HG02763 (cell line): ENCODE data around the gene APBB1.

Experiments used
- ATAC-seq: cut with Tn5 transposase; IDR thresholded peaks from one replicate; pipeline ENCODE4 v1.9.1; 2021; ENCODE audit warnings: mild to moderate bottlenecking, moderate library complexity; ENCODE audit not compliant: unreplicated experiment

The APBB1 gene

DNA sequence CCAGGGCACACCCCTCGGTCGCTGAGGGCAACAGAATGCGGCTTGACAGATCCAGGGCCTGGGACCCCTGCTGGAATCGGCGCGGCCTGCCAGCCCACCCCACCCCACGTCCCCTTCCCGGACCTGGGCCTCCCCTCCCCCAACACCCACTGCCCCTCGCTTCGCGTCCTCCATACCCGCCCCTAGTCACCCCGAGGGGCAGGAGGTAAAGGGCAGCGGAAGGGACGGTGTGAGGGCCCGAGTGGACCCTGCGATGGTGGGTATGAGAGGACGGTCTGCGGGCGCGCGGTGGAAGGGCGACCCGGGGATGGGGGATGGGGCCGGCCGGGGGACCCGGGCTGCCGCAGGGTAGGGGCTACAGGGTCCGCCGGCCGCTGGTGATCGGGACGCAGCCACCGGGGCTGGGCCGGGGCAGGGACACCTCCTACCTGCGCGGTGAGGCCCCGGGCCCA, 311 bp downstream of the APBB1 start:
- ATAC-seq = no peak

DNA sequence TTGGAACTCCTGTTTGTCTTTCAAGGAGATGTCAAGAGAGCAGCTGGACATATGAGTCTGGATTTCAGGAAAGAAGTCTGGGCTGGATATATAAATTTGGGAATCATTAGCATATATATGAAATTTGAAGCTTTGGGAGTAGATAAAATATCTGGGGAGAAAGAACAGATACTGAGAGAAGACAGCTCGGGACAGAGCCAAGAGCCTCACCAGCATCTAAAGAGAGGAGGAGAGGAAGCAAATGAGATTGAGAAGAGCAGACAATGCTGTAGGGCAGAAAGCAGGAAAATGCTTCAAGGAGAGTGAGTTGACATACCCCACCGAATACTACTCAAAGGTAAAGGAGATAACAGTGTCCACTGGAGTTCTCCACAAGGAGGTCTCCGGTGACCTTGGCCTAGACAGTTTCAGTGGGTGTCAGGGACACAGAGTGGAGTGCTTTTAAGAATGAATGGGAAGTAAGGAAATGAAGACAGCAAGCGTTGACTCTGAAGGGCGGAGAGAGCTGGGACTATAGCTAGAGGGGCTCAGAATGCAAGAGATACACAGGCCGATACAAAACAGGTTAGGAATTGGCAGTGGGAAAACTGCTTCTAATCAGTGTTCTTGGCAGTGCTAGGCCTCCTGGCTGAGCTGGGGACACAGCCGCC, 862 bp downstream of the APBB1 start:
- ATAC-seq = no peak

DNA sequence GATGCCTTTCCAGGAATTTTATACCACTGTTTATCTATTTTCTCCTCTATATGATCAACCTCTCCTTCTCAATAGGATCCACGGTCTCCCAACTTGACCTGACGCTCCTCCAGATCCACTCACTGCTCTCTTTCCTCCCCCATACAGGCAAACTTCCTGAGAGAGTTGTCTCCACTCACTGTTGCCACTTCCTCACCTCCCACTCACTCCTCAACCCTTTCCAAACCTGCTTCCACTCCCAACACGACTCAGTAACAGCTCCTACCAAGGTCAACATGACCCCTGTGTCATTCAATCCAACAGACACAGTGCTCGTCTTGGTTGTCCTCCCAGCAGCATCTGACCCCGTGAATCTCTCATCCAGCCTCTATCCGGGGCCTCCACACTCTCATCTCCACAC, 3.1 kb downstream of the APBB1 start:
- ATAC-seq = no peak

DNA sequence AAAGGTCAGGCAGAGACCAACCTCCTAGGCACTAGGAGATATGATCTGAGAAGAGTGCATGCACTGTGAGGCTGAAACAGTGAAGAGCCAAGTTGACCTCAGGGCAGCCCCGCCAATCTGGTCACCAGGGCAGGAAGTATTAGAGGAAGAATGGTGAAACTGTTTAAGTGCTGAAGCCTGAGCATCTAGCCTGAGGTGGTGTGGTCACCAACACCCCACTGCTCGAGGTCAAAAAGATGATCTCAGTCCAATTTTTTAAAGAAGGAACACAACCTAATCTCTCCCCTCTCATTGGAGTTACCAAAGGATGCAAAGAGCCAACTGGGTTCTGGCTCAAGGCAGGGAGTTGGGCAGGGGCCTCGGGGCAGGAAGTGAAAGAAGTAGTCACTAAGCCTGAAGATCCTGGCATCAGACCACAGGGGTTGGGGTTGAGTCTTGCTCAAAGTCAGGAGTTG, 4.0 kb downstream of the APBB1 start:
- ATAC-seq = no peak

DNA sequence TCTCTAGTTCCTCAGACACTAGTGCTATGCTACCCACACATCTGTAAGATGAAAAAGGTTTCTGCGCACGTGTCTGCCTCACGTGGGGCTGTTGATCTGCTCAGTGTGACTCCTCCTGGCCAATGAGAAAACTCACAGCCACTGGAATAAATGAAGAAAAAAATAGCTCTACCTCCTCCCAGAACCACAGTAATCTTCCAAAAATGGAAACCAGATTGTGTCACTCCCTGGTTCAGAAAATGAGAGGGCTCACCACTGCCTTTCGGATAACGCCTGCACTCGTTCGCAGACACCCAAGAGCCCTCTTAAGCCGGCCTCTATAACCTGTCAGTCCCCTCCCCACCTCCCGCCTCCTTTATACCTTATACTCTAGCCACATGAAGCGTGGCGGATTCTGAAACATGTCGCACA, 5.1 kb downstream of the APBB1 start:
- no peak for ATAC-seq

DNA sequence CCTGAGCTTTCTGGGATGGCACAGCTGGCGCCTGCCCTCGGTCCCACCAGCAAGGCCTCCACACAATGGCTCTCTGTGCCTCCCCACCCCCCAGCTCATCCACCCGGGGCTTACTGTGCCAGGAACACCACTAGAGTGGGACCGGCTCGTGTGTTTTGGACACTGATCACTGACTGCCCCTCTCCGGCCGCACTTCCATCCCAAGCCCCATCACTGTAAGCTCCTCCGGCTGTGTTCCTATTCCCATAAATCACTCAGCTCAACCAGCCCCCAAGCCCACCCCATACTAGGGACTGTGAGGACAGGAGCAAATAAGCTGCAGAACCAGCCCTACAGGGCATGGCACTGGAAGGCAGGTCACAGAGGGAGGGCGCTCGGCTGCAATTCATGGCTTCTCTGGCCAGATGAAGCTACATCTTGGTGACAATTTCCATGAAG, 7.3 kb downstream of the APBB1 start:
- ATAC-seq = no peak

DNA sequence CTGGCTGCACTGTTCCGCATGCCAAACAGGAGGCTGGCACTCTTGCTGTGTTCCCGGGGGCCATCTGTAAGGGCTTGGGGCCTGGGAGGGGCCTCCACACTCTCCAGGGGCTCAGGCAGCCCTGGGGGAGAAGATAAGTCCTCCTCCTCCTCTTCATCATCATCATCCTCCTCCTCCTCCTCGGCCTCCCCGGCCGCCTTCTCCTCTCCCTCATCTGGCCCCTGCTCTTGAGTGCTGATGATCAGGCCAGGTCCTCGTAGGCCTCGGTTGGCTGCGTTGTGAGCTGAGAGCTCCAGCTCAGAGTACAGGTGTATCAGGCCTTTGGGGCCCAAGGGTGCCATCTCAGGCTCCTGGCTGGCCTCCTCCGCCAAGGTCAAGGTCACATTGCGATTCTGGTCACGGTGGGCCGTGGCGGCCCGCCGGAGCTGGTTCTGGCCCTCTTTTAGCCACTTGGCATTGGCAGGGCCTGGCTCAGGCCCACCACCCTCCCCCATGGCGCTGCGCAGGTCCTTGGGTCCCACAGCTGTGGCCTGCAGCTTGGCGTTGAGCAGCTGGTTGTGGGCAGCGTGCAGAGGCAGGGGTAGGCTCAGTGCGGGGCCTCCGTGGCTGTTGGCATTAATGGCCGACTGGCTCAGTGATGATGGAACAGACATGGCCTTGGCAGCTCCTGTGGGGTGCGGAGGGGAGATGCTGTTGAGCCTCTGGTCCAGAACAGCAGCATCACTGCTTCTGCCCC, 8.0 kb downstream of the APBB1 start:
- ATAC-seq = no peak

DNA sequence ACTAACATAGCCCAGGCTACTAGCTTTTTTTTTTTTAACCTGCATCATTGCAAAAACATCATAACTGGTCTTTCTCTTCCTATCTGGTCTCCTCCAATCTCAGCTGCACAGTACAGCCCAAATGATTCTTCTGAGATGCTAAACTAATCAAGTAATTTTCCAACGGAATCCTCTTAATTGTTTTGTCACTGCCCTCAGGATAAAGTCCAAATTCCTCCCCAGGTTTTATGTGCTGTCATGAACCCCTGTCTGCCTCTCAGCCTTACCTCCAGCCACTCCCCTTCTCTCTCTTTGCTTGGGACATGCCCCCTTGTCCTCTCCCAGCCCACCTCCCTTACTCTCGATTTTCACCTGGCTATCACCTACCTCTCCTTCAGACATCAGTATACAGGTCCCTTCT, 12.5 kb downstream of the APBB1 start:
- ATAC-seq = no peak

DNA sequence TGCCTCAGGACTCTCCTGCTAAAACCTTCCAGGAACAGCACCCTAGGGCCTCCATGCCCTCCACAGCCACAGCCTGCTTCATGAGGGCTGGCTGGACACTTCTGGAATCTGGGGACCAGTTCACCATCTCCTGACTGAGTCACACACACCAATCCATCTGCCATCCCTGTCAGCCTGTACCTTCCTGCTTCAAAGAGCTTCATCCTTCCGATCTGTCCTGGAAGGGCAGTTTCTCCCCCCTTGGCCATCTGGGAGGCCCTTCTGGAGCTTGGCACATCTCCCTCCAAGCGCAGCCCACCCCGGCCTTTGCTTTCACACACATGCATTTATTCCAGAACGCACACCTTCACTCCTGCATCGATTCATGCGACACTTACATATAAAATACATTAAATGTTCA, 13.0 kb downstream of the APBB1 start:
- ATAC-seq = no peak

DNA sequence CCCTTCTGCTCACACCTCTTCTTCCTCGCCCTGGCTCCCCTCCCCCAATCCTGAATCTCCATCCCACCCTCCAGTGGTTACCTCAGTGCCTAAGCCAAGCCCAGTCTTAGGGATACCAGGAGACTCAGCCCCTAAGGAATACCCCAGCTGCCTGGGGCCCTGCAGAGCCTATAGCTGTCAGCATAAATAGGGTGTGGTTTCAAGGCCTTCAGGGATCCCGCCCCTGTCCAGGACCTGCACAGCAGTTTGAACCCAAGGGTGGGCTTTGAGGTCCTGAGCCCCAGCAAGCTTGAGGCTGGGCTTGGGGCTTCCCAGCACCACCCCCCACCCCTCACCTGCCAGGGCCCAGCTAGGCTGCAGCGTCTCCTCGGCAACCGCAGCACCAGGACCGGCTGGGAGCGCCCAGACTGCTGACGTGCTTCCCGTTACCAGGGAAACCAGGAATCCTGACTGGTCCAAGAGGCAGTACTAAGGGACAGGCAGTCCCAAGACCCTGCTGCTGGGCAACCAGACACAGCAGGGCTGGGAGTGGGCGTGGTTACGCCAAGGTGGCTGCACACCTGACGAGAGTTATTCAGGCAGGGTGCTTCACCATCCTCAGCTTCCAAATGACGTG, 13.7 kb downstream of the APBB1 start:
- no peak for ATAC-seq

DNA sequence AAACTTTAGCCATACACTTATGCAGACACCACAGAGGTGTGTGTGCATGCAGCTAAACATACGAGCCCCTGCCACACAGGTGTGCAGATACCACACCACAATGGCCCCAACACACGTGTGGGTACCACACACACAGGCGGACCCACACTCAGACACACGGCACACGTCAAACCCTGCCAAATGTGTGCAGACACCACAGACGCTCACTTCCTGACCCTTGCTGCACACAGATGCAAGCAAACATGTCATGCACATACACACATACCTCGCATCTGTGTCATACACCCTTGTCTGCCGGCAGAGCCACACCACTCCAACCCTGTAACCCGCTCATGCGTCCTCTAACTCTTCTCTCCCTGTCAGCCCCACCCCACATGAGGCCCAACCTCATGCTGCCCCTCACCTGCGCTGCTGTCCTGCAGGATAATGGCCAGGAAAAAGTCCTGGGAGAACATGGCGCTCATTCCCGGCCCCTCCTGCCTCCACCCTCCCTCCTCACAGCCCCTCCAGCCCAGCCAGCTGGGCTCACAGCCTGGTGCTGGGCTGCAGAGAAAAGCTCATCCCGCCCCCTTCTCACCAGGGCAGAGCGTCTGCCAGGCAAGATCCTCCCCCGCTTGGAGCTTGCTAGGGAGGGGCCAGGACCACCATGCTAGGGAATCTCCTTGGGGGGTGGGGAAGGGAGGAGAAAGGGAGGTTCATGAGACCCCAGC, 14.4 kb downstream of the APBB1 start:
- ATAC-seq = no peak

DNA sequence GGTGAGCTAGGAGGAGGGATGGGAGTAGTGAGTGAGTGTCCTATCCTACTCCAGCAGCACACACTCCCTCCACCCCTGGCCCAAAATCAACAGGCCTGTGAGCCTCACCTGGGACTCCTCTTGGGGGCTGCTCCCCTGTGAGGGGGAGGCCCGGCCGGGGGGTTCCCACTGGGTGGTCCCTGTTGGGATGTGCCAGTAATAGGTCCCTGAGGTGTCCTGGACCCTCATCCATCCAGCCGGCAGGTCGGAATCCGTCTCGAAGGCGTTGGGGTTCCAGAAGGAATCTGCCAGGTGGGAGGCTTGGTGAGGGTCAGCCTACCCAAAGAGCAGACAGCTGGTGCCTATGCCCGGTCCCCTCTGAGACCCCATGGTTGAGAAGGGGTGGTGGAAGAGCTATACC, 15.4 kb downstream of the APBB1 start:
- ATAC-seq = no peak

DNA sequence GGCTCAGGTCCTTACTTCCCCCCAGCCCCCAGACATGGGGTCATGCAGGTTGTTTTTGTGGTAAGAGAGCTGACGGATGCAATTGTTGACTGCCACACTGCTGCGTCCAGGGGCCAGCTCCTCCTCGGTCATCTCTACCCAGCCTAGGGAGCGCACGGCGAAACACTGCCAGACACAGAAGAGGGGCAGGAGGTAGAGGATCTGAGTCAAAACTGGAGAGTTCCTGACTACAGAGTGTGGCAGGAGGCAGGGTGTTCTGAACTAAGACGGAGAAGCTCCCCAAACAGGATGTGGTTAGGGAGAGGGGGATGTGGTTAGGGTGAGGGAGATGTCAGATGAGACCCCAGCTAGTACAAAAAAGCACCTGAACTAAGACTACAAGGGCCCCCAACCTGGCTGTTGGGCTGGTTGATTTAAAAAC, 16.3 kb downstream of the APBB1 start:
- peak; percentile 91 for ATAC-seq

DNA sequence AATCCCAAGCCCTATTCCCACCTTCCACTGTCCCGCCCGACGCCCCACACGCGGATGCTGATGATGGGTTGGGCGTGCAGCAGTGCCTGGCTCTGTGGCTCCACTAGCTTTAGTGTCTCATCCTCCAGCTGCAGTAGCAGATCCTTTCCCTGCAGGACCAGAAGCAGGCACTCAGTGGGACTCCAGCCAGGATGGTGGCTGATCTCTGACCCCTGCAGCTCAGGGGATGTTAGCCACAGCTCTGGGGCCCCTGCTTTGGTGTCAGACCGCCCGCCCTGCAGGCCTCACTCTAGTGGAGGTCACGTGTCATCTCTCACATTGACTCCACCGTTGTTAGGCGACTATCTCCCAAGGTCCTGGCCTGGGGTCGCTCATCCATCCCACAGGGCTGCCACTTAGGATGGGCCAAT, 16.8 kb downstream of the APBB1 start:
- ATAC-seq = peak; percentile 39

DNA sequence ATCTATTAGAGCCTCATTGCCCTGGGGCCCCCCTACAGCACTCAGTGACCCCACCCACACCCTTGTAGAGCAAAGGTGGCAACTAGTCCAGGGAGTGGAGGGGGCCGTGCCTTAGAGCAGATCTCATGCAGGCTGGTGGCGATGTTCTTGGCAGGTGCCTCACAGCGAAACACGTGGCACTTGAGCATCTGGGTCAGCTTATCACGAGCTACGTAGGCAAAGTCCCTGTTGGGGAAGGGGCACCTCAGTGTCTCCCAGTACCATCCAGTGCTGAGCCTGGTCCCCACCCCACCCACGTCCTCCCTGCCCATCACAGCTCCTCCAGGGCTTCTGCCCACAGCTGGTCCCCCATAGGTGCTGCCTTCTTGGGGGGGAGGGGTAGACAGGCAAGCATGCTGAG, 17.4 kb downstream of the APBB1 start:
- no peak for ATAC-seq

DNA sequence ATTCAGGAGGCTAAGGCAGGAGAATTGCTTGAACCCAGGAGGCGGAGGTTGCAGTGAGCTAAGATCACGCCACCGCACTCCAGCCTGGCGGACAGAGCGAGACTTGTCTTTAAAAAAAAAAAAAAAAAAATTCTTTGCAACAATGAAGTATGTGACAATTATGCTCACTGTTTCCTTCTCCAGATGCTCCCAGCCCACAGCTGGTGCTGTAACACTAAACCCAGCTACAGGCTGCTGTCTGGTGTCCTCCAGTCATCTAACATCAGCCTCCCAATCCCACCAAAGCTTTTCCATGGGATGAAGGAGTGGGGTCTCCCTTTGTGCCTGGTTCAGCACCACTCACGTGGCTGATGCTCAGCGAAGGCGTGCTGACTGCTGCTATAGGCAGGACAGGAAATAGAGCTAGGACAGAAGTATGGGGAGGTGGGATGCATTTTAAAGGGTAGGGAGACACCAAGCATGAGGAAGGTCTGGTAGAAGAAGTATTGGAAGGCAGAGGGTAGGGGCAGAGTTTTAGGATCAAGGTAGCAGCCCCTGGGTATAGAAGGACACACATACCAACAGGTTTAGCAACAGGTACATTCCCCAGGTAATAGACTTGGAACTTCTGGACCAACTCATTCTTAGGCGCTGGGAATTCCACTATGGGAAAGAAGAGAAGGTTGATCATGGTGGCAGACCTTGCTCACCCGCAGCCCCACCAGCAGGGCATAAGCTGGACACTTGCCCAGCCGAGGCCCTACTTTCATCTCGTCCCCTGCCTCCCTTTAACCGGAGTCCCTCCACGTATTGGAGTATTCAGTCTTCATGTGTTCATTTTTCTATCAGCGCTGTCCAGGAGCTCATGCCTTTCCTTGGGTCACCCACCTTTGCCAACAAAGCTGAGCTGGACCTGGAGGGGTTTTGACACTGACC, 18.2 kb downstream of the APBB1 start:
- ATAC-seq = no peak

DNA sequence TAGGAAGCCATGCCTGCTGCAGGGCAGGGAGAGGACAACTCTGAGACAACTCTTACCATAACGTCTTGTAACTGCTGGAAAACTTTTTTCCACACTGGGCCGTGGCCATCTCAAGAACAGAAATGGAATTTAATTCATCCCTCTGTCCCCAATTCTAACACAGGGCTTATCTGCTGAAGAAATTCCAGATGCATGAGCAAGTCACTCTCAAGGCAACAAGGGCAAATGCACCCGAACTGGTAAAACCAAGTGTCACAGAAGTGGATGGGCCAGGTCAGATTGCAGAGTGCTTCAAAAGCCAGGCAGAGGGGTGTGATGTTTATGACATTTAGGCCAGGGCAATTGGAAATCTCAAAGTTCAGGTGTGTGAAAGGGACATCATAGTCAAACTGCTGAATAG, 21.3 kb downstream of the APBB1 start:
- no peak for ATAC-seq

DNA sequence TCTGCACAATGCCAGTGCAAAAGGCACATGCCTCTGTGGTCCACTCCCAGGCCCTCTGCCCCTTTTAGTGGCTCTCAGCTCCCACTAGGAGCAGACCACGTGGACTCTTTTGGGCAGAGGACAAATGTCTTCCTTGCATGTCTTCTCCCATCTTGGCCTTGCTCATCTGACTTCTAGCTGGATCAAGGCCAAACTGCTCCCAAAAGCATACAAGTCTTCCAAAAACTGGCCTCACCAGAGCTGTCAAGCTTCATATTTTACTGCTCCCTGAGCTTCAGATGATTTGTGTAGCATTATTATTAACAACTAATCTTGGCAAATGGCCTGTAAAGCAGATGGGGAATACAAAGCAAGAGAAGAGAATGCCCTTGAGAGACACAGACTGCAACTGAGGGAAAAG, 21.7 kb downstream of the APBB1 start:
- ATAC-seq = no peak

DNA sequence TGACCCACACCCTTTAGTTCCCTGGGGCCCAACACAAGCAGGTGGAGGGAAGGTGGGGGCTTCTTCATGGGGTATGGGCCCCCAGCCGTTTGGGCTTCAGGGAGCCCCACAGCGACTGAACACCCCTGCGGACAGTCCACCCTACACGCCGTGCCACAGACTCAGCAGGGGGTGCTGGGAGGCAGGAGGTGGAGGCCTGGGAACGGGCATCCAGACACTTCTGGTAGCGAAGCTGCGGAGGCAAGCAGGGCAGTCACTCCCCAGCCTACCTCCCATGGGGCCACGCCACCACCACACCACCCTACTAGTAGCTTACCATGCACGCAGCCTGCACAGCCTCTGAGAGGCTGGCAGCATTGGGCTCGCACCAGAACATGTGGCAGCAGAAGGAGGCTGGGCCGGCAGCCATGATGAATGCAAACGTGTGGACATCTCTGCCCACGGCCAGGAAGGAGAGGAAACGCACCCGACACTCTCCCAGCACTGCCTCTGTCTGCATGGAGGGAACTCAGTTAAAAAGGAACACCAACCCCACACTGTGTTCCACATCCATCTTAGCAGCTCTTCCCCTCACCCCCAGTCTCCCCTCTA, 23.3 kb downstream of the APBB1 start:
- ATAC-seq = no peak
